GM18907 (cell line): ENCODE measurements around the gene TMEM220.

Experiments used
- ATAC-seq: cut with Tn5 transposase; IDR thresholded peaks from one replicate; pipeline ENCODE4 v1.9.1; 2021; ENCODE audit warnings: mild to moderate bottlenecking, moderate library complexity; ENCODE audit not compliant: unreplicated experiment

Gene TMEM220

DNA sequence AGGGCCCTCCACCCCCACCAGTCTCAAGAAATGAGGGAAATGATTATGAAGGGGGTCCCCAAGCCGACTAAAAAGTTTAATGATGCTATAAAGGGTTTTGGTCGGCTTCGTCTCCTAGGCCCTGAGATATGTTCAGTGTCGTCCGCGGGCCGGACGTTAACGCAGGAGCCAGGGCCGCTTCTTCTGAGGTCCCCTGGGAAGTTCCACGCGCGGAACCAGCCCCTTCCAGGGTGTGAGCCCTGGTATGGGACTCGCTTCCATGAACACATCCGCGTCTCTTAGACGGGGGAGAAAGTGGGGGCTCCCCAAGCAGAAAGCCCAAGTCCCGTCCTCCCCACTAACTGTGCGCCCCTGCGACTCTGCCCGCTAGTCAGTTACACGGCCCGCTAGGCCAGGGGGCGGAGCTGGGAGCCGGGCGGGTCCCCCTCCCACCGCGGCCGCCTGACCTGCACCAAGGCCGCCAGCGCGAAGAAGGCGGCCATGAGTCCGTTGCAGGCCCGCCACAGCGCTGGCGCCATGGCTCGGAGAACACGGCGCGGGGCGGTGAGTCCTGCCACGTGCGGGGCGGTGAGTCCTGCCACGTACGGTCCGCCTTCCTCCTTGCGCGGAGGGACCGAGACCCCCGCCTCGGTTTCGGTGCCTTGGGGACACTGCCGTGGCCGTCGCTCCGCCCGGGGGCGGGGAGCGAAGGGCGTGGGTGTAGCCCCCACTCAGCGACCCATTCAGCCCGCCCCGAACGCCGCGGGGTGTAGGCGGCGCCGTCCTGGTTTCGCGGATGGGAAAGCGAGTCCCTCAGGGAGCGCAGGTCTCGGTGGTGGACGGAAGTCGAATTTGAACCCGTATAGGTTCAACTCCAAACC lies at the start of gene TMEM220:
TMEM220 (minus strand) TSS at position 690 of the 860 bp plus-strand sequence; CDS start at position 518, 172 bp downstream.
- ATAC-seq, result peak; percentile 90

DNA sequence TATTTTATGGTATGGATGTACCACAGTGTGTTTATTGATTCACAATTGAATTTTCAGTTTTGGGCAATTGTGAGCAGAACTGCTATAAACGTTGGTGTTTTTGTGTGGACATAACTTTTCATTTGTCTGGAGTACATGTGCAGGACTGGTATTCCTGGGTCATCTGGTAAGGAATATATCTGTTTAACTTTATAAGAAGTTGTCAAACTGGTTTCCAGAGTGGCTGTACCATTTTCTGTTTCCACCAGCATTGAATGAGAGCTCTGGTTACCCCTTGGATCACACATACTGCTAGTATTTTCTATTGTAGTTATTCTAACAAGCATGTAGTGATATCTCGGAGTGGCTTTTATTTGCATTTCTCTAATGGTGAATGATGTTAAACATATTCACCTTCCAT lies 49.8 kb upstream of the TMEM220 start:
- no peak for ATAC-seq

GRCh38 chr17:10777890-10778289 lies 48.1 kb upstream of the TMEM220 start:
- no peak for ATAC-seq

DNA sequence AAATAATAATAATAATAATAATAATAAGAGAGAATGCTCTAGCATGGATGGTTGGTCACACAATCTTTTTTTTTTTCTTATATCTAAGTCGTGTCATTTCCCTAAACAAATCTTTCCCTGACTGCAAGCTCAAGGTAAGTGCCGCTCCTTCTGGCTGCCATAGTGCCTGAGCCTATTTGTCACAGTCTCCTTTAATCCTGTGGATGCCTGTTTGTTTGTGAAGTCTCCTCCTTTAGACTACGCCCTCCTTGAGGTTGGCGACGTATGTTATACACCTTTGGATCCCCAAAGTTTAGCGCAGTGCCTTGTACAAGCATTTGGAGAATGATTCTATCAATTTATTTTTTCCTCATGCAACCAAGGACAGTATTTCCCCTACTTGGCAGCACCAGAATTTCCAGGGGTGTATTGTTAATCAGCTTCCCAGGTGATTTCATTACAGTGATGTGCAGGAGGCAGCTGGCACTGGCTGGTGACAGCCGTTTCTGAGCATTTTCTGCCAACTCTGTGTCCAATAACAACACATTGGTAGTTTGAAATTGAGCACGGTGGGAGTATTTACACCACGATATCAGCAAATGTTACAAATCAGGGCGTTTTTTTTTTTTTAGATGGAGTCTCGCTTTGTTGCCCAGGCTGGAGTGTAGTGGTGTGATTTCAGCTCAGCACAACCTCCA lies 47.4 kb upstream of the TMEM220 start:
- ATAC-seq, result no peak

GRCh38 chr17:10776381-10776780 lies 46.6 kb upstream of the TMEM220 start:
- ATAC-seq, result no peak

- ATAC-seq, result no peak
Measured at GRCh38 chr17:10775740-10776356, 46.0 kb upstream of the TMEM220 start.

DNA sequence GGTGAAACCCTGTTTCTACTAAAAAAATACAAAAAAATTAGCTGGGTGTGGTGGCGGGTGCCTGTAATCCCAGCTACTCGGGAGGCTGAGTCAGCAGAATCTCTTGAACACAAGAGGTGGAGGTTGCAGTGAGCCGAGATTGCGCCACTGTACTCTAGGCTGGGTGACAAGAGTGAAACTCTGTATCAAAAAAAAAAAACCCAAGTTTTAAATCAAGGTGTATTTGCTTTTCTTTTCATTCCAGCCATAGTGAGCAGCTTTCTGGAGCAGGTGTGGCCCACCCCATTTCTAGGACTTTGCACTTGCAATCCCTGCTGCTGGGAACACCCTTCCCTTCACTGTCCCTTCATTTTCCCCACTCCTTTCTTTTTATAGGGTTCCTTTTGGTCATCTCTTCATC lies 45.2 kb upstream of the TMEM220 start:
- ATAC-seq, result no peak

DNA sequence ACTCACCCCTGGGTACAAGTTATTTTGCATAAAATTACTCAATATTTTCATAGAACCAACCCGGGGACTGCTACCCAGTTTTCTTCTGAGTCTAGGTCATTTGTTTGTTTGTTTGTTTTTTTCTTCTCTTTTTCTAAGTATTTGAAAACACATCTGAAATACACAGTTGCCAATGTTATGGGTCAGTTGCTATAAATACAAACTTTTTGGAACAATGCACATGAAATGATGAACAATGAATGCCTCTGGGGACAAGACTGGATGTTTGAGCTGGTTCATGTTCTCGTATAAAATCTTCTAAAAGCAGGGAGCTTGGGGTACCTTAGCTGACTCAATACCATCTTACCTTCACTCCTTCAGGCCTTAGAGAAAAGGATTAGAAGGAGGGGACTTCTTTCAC lies 43.6 kb upstream of the TMEM220 start:
- ATAC-seq, result no peak

DNA sequence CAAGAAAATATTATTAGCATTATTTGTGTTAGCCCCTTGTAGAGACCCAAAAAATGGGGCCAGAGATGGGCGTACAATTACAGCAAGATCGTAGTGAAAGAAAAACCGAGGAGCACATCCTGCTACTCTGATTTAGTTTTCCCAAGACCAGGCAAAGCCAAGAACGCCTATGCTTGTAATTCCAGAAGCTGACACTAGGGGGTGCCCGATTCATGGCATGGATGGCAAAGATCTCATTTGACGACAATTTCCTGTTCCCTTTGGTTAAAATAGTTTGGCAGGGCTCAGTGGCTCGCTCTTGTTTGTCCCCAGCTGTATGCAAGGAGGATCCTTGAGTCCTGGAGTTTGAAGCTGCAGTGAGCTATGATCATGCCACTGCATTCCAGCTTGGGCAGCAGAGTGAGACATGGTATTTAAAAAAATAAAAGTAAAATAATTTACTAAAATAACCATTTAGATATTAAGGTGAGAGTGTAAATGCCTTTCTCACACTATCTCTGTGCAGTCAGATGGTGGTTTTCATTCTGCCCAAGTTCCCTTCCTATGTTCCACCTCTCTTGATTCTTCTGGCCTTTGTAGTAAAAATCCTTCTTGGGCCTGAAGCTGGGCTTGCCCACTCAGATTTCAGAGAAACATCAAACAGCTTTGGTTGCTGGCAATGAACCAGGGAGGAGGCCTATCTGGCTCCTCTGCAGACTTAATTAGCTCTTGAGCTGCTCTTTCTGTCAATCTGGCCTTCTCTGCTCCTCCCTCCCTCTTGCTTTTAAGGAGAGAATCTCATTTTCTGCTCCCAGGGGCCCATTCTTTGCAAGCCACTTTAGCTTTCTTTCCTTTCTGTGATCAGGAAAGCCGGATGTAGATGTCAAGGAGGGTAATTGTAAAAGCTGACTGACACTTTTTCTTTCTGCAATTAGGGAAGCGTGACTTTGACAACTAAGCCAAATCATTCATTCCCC lies 42.9 kb upstream of the TMEM220 start:
- ATAC-seq, result no peak

- no peak for ATAC-seq
Measured at GRCh38 chr17:10771148-10771547, 41.3 kb upstream of the TMEM220 start.

DNA sequence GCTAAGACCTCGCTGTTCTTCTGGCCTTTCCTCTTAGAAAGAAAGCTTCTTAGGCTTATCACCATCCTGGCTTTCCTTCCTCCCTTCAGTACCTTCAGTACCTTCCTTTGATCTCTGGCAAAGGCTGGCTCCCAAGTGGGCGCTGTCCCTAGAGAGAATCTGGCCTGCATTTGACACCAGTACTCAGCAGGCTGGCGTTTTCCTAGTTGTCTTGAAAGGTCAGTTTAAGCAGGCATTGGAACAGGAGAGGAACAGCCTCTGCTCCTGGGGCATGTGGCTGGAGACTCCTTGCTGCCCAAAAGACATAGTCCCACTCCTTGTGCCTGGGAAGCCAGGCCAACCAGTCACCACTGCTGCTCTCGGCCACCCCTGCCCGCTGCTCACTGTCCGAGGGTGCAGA lies 40.0 kb upstream of the TMEM220 start:
- ATAC-seq, result no peak

- no peak for ATAC-seq
Measured at GRCh38 chr17:10768750-10769251, 39.0 kb upstream of the TMEM220 start.

GRCh38 chr17:10767232-10767631 lies 37.4 kb upstream of the TMEM220 start:
- no peak for ATAC-seq

- no peak for ATAC-seq
Measured at GRCh38 chr17:10762037-10762436, 32.2 kb upstream of the TMEM220 start.

DNA sequence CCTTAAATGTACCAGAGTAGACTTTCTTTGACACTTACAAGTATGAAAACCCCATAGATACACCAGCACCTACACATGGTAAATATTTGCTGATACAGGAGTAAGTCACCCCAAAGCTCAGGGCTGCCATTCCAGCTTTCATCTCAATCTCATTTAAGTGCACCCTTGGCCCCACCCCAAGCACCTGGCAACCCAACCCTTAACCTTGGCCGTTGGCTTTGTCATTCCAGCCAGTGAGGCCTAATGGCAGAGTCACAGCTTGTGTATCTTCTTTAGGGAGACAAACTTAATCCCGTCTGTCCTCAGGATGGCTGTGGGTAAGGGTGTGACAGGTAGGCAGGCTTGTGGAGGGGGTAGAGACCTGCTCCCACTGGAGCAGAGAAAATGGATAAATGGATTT lies 31.5 kb upstream of the TMEM220 start:
- no peak for ATAC-seq

DNA sequence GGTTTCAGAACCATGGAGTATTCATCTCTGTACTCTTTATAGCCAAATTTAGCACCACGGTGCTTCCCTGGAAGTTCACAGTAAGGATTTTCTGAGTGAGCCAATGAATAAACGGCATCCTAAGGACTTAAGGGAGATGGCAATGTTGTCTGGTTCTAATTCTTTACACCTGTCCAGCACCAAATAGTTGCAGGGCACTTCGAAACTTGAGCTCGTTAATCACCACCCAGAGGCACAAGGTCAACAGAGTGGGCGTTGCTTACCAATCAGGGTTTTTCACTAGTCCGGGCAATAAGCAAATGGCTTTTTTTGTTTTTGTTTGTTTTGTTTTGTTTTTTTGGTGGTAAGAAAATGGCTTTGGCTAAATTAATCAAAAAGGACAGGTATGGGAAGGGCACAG lies 28.2 kb upstream of the TMEM220 start:
- ATAC-seq, result no peak

- no peak for ATAC-seq
Measured at GRCh38 chr17:10757647-10758046, 27.8 kb upstream of the TMEM220 start.

GRCh38 chr17:10757067-10757466 lies 27.2 kb upstream of the TMEM220 start:
- ATAC-seq, result no peak

GRCh38 chr17:10756619-10757018 lies 26.8 kb upstream of the TMEM220 start:
- no peak for ATAC-seq

GRCh38 chr17:10756185-10756584 lies 26.4 kb upstream of the TMEM220 start:
- no peak for ATAC-seq
